ENCODE measurements around the gene DNAJB13.
A peak's percentile ranks its signal among the peaks of the same experiment; 100 is the strongest.

DNAJB13 gene

GRCh38 chr11:74001822-74002286, 51.0 kb downstream of the DNAJB13 start:
- DNase-seq = no peak

- no peak for DNase-seq
These were observed 52.0 kb downstream of the DNAJB13 start for GRCh38 chr11:74002832-74003231.

GRCh38 chr11:74004046-74004695, 53.3 kb downstream of the DNAJB13 start:
- no peak for DNase-seq

- no peak for DNase-seq
These were observed 54.2 kb downstream of the DNAJB13 start for GRCh38 chr11:74004759-74005615.

GRCh38 chr11:74005721-74006517, 55.1 kb downstream of the DNAJB13 start:
- no peak for DNase-seq

DNA sequence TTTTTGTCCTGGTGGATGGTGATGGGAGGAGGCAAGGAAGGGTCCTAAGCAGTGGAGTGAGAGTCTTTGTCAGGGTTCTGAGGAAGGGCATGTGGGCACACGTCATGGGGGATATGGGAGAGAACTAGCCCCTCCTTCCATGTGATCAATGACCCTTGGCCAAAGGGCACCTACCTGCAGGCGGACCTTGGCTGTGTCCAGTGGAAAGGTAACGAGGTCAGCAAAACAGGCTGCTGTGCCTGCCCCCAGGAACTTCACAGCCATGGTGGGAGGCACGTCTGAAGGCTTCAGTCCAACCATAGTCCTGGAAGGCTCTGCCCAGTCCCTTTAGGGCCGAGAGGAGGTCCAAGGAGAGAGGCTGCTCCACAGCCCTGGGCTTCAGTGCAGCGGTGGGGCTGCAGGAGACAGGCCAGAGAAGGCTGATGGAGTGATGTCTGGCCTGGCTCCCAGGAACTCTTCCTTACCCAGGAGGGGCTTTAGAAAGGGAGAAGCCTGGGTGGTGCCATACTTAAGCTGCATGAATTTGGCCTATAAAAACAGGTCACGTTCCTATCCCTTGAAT, 56.0 kb downstream of the DNAJB13 start:
- no peak for DNase-seq

- DNase-seq = no peak
These were observed 57.0 kb downstream of the DNAJB13 start for GRCh38 chr11:74007691-74008372.

DNA sequence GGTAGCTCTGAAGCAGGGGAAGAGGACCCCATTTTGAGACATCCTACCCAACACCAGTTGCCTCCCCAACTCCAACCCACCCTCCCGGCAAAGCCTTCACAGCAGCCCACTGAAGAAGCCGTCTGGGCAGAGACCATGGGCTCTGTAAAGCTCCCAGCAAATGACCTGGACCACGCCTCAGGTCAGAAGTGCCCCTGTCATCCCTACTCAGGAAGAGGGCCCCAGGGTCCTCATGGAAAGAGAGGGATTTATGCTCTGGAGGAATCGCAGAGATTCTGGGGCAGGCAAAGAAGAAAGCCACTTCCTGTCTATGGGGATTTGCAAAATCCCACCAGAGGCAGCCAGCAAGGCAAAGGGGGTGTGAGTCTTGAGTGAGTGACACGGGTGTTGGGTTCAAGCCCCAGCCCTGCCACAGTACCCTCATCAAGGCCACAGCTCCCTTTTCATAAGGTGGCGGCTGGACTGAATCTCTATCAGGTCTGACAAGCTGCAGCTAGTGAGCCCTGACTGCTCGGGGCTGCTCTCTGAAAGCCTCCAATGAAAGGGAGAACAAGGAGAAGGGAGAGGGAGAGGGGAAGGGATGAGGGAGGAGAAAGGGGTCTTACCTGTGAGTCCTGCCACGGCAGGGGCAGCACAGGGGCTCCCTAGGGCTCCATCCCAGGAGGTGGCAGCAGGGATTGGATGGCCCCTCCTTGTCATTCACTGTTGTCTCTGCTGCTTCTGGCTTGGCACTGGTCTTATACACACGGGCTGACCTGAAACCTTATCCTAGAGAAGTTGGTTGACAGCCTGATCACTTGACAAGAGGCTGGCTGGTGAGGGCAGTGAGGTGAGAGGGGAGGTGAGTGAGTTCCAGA, 57.8 kb downstream of the DNAJB13 start, which contains the start of gene UCP3:
UCP3 (minus strand) TSS at position 713 of the 857 bp plus-strand sequence. CDS start 2,043 bp downstream, outside the sequence.
- DNase-seq = peak in 1 of 2 experiments; percentile 10

- DNase-seq = no peak
These were observed 58.4 kb downstream of the DNAJB13 start for GRCh38 chr11:74009230-74009547.

GRCh38 chr11:74009675-74010305, 59.0 kb downstream of the DNAJB13 start:
- no peak for DNase-seq

GRCh38 chr11:74010306-74011300, 59.8 kb downstream of the DNAJB13 start:
- DNase-seq = no peak

DNA sequence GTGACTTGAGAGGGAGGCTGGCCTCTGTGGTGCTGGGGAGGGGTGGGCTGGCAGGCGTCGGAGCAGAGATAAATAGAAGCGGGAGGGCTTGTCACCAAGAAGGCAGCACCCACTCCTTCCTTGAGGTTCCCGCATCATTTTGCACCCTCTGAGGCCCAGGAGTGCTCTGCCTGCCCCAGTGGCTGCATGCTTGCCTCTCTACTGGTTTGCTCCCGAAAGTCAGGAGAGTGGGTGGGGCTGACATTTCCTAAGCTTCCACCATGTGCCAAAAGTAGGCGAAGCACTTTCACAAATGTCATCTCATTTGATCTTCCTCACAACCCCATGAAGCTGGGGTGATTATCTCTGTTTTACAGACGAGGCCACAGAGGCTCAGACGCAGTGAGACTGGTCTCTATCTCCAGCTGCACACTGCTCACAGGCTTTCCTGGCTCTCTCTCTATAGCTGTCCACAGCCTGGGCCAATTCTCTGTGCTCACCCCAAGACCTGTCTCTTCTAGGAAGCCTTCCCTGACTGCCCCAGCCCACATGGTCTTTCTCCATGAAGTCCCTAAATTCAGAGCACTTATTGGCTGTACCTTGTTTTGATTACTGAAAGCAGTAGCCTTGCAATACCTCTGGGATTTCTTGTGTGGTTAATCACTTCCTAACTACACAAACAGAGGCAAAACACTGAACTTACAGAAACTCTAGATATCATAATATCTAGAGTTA, 60.7 kb downstream of the DNAJB13 start:
- no peak for DNase-seq

- DNase-seq = no peak
These were observed 61.4 kb downstream of the DNAJB13 start for GRCh38 chr11:74012074-74012809.

DNA sequence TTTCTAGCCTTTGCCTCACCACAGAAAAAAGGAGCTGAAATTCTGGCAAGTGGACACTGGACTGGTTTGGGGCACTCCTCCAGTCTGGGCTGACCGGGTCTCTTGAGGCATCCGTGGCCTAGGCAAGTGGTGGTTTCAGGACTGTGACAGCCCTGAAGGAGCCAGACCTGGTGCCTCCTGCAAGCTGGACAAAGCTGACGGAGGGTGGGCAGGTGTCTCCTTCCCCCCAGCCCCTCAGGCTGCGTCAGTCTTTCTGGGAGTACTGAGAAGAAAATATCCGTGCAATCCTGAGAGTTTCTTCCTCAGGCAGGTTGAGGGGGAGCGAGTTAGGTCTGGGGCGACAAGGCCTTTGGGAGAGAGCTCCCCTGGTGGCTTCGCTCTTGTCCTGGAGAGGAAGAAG, 62.3 kb downstream of the DNAJB13 start:
- no peak for DNase-seq

DNA sequence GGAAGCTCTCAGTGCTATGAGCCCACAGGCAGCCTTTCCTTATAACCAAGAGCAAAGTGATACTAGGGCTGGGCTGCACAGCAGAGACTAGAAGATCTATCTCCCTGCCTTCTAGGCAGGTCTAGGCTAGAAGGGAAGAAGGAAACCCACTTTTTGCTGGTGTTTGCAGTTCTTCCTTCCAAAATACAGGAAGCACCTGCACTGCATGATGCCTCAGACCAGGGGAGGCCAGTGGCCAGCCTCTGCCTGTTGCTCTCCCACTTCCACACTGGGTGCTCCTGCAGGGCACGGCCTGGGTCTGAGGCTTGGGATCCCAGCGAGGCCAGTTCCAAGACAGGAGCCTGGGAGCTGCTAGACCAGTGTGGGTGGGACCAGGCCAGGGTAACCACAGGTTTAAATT, 64.1 kb downstream of the DNAJB13 start:
- DNase-seq = no peak

GRCh38 chr11:74015919-74016684, 65.3 kb downstream of the DNAJB13 start:
- DNase-seq = no peak

- DNase-seq = no peak
These were observed 66.8 kb downstream of the DNAJB13 start for GRCh38 chr11:74017631-74018030.
